GM18517 (cell line): ENCODE data around the gene GPN1.
"Not testable (repeated sequence)": the region's sequence is repeated elsewhere in the genome, so short reads cannot be mapped to it uniquely, and the experiment has no call there.

Source experiments
- ATAC-seq: cut with Tn5 transposase; IDR thresholded peaks from one replicate; pipeline ENCODE4 v1.9.1; 2021; ENCODE audit warnings: mild to moderate bottlenecking, moderate library complexity; ENCODE audit not compliant: unreplicated experiment

GPN1 gene

DNA sequence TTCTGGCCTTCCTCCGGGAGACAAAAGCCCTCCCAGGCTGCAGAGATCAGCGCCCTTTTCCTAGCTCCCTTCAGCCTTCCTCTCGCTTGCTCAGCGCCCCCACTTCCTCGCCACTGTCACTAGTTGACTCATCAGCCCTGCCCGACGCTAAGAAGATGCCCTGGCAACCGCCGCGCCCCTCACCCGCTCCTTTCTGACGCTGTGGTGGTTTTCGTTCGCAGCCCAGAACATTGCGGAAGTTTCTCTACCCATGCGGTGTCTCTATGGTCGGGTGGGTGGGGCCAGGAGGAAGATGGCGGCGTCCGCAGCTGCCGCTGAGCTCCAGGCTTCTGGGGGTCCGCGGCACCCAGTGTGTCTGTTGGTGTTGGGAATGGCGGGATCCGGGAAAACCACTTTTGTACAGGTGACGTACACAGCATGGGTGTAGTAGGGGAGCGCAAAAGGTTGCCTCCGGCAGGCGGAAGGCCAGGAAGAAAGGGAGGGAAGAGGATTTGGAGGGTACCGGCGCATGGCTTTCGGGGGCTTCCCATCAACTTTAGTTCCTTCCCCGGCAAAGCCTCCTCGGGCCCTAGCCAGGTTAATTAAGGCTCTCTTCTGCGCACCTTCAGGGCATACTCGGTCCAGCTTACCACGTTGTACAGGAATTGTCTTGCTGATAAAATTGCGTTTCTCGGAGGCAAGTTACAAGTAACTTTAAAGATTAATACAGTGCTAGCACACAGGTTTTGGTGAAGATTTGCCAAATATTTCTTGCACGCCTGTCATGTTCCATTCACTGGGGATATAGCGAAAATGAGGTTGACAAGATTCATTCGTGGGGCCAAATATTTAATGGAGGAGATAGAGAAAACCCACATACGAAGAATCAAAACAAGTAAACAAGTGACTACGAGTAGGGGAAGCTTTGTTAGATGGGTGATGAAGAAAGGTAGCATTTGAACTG is at the start of gene GPN1, which contains the start of gene CCDC121:
Gene GPN1 (plus strand): TSS at position 284 of the 943 bp plus-strand sequence. CDS start 9 bp downstream, at position 293.
Gene CCDC121 (minus strand): TSS at position 246 of the 943 bp plus-strand sequence. CDS start 1,213 bp downstream, outside the sequence.
- ATAC-seq: peak; percentile 99

DNA sequence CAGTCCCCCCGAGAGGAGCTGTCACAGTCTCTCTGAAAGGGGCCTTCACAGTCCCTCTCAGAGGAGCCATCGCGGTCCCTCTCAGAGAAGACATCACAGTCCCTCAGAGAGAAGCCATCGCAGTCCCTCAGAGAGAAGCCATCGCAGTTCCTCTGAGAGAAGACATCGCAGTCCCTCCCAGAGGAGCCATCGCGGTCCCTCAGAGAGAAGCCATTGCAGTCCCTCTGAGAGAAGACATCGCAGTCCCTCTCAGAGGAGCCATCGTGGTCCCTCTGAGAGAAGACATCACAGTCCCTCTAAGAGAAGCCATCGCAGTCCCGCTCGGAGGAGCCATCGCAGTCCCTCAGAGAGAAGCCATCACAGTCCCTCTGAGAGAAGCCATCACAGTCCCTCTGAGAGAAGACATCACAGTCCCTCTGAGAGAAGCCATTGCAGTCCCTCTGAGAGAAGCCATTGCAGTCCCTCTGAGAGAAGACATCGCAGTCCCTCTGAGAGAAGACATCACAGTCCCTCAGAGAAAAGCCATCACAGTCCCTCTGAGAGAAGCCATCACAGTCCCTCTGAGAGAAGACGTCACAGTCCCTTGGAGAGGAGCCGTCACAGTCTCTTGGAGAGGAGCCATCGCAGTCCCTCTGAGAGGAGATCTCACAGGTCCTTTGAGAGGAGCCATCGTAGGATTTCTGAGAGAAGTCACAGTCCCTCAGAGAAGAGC is 47.3 kb upstream of the GPN1 start:
- no peak for ATAC-seq

- ATAC-seq: no peak
Observed at GRCh38 chr2:27582129-27582694, 46.6 kb upstream of the GPN1 start.

- ATAC-seq: peak; percentile 91
Observed at GRCh38 chr2:27582695-27583389, 46.0 kb upstream of the GPN1 start, which contains the start of gene ZNF512. ZNF512 (plus strand) TSS chr2:27583042; CDS start chr2:27583113, 71 bp downstream.

DNA sequence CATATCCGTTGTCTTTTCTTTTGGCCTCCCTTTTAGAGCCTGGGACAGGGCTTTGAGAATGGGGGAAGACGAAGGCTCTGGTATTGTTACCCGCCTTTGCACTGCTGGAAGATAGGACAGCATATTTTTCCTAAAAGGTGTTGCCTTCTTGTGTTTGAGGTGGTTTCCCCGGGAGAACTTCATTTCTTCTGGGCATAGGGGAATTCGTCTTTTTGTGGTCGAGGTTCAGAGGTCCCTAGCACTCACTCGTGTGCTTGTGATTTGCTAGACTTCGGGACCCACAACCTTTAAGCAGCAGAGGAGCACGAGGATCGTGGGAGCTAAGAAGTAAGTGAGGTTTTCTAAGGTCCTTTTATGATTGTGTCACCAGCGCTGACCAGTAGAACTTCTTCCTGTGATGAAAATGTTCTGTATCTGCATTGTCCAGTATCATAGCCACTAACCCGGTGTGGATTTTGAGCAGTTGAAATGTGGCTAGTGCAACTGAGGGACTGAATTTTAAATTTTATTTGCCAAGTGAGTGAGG is 45.4 kb upstream of the GPN1 start:
- no peak for ATAC-seq

- ATAC-seq: no peak
Observed at GRCh38 chr2:27584597-27584996, 44.3 kb upstream of the GPN1 start.

DNA sequence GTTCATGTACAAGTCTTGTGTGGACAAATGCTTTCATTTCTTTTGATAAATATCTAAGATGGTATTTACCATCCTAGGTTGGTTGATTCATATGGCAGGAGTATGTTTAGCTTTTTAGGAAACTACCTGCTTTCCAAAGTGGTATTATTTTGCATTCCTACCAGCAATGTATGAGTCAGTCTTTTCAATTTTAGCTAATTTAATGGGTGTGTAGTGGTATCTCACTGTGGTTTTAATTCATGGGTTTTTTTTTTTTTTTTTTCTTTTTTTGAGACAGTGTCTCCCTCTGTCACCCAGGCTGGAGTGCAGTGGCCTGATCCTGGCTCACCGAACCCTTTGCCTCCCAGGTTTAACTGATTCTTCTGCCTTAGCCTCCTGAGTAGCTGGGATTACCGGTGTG is 41.8 kb upstream of the GPN1 start:
- ATAC-seq: no peak

GRCh38 chr2:27588308-27588707 is 40.5 kb upstream of the GPN1 start:
- no peak for ATAC-seq

DNA sequence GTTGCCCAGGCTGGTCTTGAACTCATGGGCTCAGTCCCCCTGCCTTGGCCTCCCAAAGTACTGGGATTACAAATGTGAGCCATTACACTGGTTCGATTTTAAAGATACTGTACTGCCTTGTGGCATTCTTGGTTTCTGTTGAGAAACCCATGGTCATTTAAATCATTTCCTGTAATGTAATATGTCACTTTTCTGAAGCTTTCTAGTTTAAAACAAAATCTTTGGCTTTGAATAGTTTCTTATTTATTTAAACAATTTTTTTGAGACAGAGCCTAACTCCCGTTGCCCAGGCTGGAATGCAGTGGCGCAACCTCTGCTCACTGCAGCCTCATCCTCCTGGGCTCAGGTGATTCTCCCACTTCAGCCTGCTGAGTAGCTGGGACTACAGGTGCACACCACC is 37.1 kb upstream of the GPN1 start:
- no peak for ATAC-seq

GRCh38 chr2:27593240-27593639 is 35.6 kb upstream of the GPN1 start:
- no peak for ATAC-seq

- not testable (repeated sequence) for ATAC-seq
Observed at GRCh38 chr2:27594020-27594703, 34.7 kb upstream of the GPN1 start.

GRCh38 chr2:27595412-27595811 is 33.4 kb upstream of the GPN1 start:
- ATAC-seq: not testable (repeated sequence)

- ATAC-seq: no peak
Observed at GRCh38 chr2:27596627-27597026, 32.2 kb upstream of the GPN1 start.

- ATAC-seq: no peak
Observed at GRCh38 chr2:27606611-27607010, 22.2 kb upstream of the GPN1 start.

DNA sequence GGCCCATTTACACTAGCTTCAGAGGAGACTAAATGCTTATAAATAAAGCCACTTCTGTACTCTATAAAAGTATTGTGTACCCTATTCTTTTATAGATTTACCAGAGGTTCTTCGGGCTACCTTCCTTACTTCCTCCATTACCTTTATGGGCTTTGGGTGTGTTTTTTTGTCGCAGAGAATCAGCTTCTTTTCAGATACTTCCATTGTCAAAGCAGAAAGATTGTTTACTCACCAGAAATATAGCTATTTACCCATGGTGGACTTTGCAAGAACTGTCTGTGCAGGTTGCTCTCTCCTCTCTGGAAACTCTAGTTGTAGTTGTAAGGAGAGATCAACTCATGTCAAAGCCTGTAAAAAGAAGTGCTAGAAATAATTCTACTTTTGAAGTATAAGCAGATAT is 14.9 kb upstream of the GPN1 start:
- ATAC-seq: no peak

GRCh38 chr2:27615316-27615715 is 13.5 kb upstream of the GPN1 start:
- ATAC-seq: no peak

DNA sequence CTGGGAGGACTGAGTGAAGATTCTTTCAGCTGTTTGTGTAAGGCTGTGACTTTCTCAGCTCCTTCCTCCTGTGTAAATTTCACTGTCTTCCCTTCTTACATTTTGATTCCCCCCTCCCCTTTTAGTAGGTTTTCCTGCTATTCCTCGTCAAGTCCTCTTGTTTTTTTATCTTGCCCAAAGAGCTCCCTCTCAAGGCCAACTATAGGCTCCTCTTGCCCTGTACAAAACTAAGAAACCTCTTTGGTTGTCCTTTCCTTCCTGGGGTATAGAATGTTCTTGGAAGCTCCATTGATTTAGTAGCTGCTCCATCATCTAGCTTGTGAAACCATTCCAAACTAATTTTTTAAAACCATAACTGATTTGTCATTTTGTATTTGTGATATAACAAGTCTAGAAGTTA is 7.3 kb upstream of the GPN1 start:
- no peak for ATAC-seq

DNA sequence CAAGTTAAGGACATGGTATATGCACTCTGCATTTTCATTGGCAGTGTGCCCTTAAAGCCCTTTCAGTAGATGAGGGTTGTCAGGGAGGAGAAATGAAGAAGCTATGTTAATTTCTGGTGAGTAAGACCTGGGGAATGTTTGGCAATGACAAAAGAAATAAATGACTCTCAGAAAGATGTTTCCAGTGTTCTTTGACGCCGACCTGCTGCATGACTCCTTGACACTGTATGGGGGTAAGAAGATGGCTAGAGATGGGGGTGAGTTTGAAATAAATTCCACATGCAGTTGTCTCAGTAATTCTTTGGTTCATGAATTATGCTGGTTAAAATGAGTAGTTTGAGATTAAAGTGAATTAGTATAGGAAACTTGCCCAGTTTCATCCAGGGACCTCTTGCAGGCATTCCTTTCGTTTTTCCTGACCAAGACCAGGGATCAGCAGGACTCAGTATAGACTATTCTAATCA is 5.9 kb upstream of the GPN1 start:
- no peak for ATAC-seq

DNA sequence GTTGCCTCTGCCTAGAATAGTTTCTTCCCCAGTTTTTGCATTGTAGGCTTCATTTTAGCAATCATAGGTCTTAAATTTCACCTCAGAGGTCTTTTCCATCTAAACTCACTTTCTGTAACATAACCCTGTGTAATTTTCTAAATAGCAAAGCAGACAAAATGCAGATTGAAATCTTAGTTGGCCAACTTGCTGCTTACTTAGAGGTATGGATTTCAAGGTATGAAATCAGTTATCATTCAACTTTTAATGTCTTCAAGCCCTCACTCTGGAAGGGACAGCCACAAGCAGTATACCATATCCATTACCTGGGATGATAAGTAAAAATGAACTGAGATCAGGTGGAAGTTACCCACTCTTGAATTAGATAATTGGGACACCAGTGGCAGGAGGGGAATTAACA is 3.9 kb upstream of the GPN1 start:
- ATAC-seq: no peak

DNA sequence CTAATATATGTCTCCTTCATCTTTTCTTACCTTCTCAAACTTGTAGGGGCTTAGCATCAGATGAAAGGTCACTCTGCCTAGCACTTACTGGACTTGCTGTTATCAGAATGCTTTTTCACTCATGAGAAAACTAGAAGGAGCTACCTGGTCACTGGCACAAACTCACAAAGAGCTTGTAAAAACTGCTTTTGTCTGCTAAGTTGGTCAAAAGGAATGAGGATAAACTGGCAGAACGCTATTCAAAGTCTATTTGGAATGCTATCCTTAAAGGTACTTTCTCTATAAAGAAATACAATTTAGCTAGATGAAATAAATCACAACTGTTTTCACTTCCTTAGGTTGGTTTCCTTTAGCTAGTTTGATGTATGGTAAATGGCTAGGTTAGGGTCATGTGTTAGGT is 2.5 kb upstream of the GPN1 start:
- not testable (repeated sequence) for ATAC-seq
